Upper lobe of left lung (tissue), 4 donors: Measurements from ENCODE around the gene FLRT2.

Source experiments
- CTCF ChIP-seq, 6 experiments: fragments of 450-650 bp in 4 of 6; fragments of 200-600 bp in 2 of 6; sonication (generic) in 2 of 6; IDR thresholded peaks; one replicate each; pipeline ENCODE4 v1.5.1; 2016 to 2019; ENCODE audit warnings: antibody characterized with exemption in 6 of 6
- POLR2A ChIP-seq, 4 donors: fragments of 450-650 bp; IDR thresholded peaks; one replicate each; pipeline ENCODE4 v1.5.1; 2016 to 2017; ENCODE audit warnings: antibody characterized with exemption in 4 of 4, mild to moderate bottlenecking in 2 of 4

DNA sequence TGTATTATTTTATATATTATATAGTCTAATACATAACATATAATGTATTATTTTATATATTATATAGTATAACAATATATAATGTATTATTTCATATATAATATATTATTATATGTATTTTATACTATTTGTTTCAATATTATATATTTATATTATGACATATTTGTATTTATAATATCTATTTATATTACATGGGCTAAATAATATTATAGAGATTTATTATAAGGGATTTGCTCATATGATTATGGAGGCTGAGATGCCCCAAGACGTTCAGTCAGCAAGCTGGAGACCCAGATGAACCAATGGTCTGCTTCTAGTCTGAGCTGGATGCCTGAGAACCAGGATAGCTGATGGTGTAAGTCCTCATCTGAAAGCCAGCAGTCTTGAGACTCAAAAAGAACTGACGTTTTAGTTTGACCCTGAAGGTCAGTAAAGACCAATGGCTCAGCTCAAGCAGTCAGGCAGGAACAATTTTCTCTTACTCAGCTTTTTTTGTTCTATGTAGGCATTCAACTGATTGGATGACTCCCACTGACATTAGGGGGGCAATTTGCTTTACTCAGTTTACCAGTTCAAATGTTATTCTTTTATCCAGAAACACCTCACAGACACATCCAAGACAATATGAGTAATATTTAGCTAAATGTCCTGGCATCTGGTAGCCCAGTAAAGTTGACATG is 130.4 kb downstream of the FLRT2 start:
- TF ChIP-seq POLR2A (IDR thresholded peaks at IDR 0.05) (no peak), CTCF (IDR thresholded peaks at IDR 0.05) (no peak)
